Measurements from ENCODE around the gene TOMM70. TPM values are rescaled to one million over a fixed set of nuclear protein-coding genes. Genes with fewer than 3 reads are reported as not detected.

The TOMM70 gene
- total and polyA plus RNA-seq, 2 of the 8 experiments (the other 6 are each of a cell fraction or from before 2014, with no cell fraction given) = 10.9 to 52.1 TPM

DNA sequence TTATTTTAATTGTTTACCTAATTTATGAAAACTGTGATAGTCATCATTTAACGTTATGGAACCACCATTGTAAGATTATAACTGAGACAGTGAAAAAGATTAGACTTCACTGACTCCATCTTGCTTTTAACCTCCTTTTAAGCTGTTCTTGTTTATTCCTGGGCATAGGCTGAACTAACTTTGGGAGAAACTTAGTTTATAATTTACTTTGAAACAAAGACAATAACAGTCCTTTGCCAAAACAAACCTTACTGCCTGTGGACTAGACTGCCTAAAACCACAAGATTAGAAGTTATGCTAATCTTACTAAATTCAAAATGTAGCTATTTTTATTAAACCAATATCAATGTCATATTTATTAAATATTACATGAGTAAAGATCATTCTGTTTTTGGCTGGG lies 47.2 kb upstream of the TOMM70 start:
- H3K4me2 ChIP-seq (ENCODE audit: insufficient read depth in 1 of 2, low read depth in 2 of 2, low read length in 2 of 2) = no peak overlapping the region
- peaks cover 0 to 5% (median 1%) of the 10 kb centered on the region in 4 experiments; a peak in 3 of 8 replicates for H3K36me3 ChIP-seq (ENCODE audit: control insufficient read depth in 2 of 4, insufficient read depth in 4 of 4, low read length in 3 of 4)
- H3K23ac ChIP-seq (ENCODE audit: insufficient read length) = no peak overlapping the region
- H3K79me1 ChIP-seq (ENCODE audit: low read depth, low read length) = no peaks in the 10 kb centered on the region
- no peak overlapping the region for H4K5ac ChIP-seq (ENCODE audit: insufficient read length, low read depth, low read length)
- no peaks in the 10 kb centered on the region; a peak in 2 of 7 replicates for H3K4me1 ChIP-seq (replicated peaks in 1 of 4; ENCODE audit: control insufficient read depth in 3 of 4, insufficient read depth in 4 of 4, low read length in 3 of 4)
- H3K27ac ChIP-seq (ENCODE audit: low read depth, low read length) = no peak overlapping the region
- H2BK15ac ChIP-seq (ENCODE audit: low read length) = no peak overlapping the region
- no peak overlapping the region for H3K18ac ChIP-seq (ENCODE audit: extremely low read depth, low read length)
- H2AFZ ChIP-seq (ENCODE audit: low read length) = no peak overlapping the region
- H3K9ac ChIP-seq (replicated peaks in 1 of 4; ENCODE audit: extremely low read depth in 1 of 4, low read depth in 3 of 4, low read length in 3 of 4) = no peak overlapping the region
- no peaks in the 10 kb centered on the region for H3K27me3 ChIP-seq (replicated peaks in 1 of 4; ENCODE audit: control insufficient read depth in 3 of 4, extremely low read depth in 1 of 4, insufficient read depth in 3 of 4, low read length in 3 of 4)
- H2AK5ac ChIP-seq (ENCODE audit: low read depth, low read length) = no peak overlapping the region
- no peak overlapping the region for H2BK20ac ChIP-seq (ENCODE audit: low read length)
- H2BK12ac ChIP-seq (ENCODE audit: low read depth, low read length) = no peak overlapping the region
- H2BK120ac ChIP-seq (replicated peaks; ENCODE audit: low read depth, low read length) = no peak overlapping the region
- H3K9me3 ChIP-seq (ENCODE audit: insufficient read depth in 2 of 2, low read depth in 1 of 2, low read length in 1 of 2) = peaks cover 4 to 24% of the 10 kb centered on the region in 2 experiments
- H4K20me1 ChIP-seq (replicated peaks in 1 of 2; ENCODE audit: control insufficient read depth in 1 of 2, insufficient read depth in 2 of 2, low read length in 2 of 2) = no peaks in the 10 kb centered on the region
- no peaks in the 10 kb centered on the region for H3K79me2 ChIP-seq (ENCODE audit: control insufficient read depth in 1 of 2, insufficient read depth in 2 of 2, low read length in 2 of 2)
- no peaks in the 10 kb centered on the region for H3K23me2 ChIP-seq (ENCODE audit: low read depth, low read length)
- H2BK5ac ChIP-seq (ENCODE audit: low read depth, low read length) = no peak overlapping the region
- H4K91ac ChIP-seq (replicated peaks; ENCODE audit: insufficient read length, low read length) = no peak overlapping the region
- DNase-seq (ENCODE audit: low read depth in 1 of 2, low spot score in 2 of 2) = no peak
- H3K14ac ChIP-seq (ENCODE audit: insufficient read length) = no peak overlapping the region
- ChIA-PET POLR2A (ENCODE audit: partially characterized antibody) (no interaction called here), CTCF (ENCODE audit: partially characterized antibody) (interaction anchor here (1.4 to 2.8 kb wide), 2 partner anchors 10 to 15 kb away, joined by 3 to 10 read pairs; no protein-coding TSS in a partner anchor)
- FAIRE-seq = no peak
- TF ChIP-seq EZH2 (IDR thresholded peaks at IDR 0.05; ENCODE audit: low read depth, low read length, severe bottlenecking) (no peak), JUND (IDR thresholded peaks at IDR 0.05; ENCODE audit: low read length) (no peak), KDM5A (IDR thresholded peaks at IDR 0.05; ENCODE audit: low read length) (no peak), SRF (IDR thresholded peaks at IDR 0.05; ENCODE audit: low read depth, low read length) (no peak), POLR2A (IDR thresholded peaks at IDR 0.05; ENCODE audit: control extremely low read depth in 1 of 2, low read depth in 2 of 2, low read length in 2 of 2) (no peak), GTF2F1 (IDR thresholded peaks at IDR 0.05; ENCODE audit: borderline replicate concordance, low read depth, low read length) (no peak), RXRA (IDR thresholded peaks at IDR 0.05; ENCODE audit: insufficient read depth, low read depth, low read length) (no peak), HDAC6 (IDR thresholded peaks at IDR 0.05; ENCODE audit: low read depth, low read length) (no peak)
- TF ChIP-seq, protein P1, sequence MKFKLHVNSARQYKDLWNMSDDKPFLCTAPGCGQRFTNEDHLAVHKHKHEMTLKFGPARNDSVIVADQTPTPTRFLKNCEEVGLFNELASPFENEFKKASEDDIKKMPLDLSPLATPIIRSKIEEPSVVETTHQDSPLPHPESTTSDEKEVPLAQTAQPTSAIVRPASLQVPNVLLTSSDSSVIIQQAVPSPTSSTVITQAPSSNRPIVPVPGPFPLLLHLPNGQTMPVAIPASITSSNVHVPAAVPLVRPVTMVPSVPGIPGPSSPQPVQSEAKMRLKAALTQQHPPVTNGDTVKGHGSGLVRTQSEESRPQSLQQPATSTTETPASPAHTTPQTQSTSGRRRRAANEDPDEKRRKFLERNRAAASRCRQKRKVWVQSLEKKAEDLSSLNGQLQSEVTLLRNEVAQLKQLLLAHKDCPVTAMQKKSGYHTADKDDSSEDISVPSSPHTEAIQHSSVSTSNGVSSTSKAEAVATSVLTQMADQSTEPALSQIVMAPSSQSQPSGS (IDR thresholded peaks at IDR 0.05; ENCODE audit: low read length) = no peak
- 89% methylated on average over 1 of the region's 1 CpG; no CpG with 5 or more reads in 1 of the 2 experiments for WGBS, 2 experiments (ENCODE audit: extremely low coverage in 1 of 2, insufficient coverage in 1 of 2, insufficient read length in 1 of 2, insufficient replicate concordance in 2 of 2, low coverage in 1 of 2, low lambda C conversion rate in 2 of 2, missing lambda C conversion rate in 1 of 2)
- H3K56ac ChIP-seq (replicated peaks; ENCODE audit: insufficient read length, low read depth, low read length) = no peak overlapping the region
- no peak overlapping the region for H3K4ac ChIP-seq (replicated peaks; ENCODE audit: insufficient read length, low read depth, low read length)
- H4K8ac ChIP-seq (ENCODE audit: extremely low read depth, insufficient read depth, low read length) = no peak overlapping the region
- no peak overlapping the region for H3K4me3 ChIP-seq (ENCODE audit: extremely low read depth in 1 of 4, insufficient read depth in 2 of 4, low read depth in 3 of 4, low read length in 4 of 4)

All from H1 (cell line).